ENCODE results near the gene TRIP6. TPM values are rescaled to one million over a fixed set of nuclear protein-coding genes. Genes with fewer than 3 reads are reported as not detected.
"Not testable (repeated sequence)": the region's sequence is repeated elsewhere in the genome, so short reads cannot be mapped to it uniquely, and the experiment has no call there.

TRIP6 gene
- total RNA-seq, 1 donor from 2014 or later, result 13.1 TPM

- no peaks in the 10 kb centered on the region for H3K36me3 Mint-ChIP-seq (ENCODE audit: unreplicated experiment)
- DNase-seq, result no peak
- no peak overlapping the region for H3K4me3 Mint-ChIP-seq (ENCODE audit: unreplicated experiment)
- H3K9me3 Mint-ChIP-seq (ENCODE audit: unreplicated experiment), result peaks cover 1% of the 10 kb centered on the region
- H3K27me3 Mint-ChIP-seq (ENCODE audit: unreplicated experiment), result peaks cover 3% of the 10 kb centered on the region
- H3K4me1 Mint-ChIP-seq (ENCODE audit: low read depth, unreplicated experiment), result no peaks in the 10 kb centered on the region
- H3K27ac Mint-ChIP-seq (ENCODE audit: unreplicated experiment), result no peak overlapping the region
- TF ChIP-seq CTCF (IDR thresholded peaks at IDR 0.05; ENCODE audit: partially characterized antibody, unreplicated experiment), result no peak
Observed at GRCh38 chr7:100914879-100915447, 47.8 kb downstream of the TRIP6 start.

GRCh38 chr7:100919335-100919734 lies 52.1 kb downstream of the TRIP6 start:
- not testable (repeated sequence) for H3K4me3 Mint-ChIP-seq (ENCODE audit: unreplicated experiment); H3K27me3 Mint-ChIP-seq (ENCODE audit: unreplicated experiment); H3K36me3 Mint-ChIP-seq (ENCODE audit: unreplicated experiment); H3K9me3 Mint-ChIP-seq (ENCODE audit: unreplicated experiment); DNase-seq; H3K4me1 Mint-ChIP-seq (ENCODE audit: low read depth, unreplicated experiment); H3K27ac Mint-ChIP-seq (ENCODE audit: unreplicated experiment)

- H3K27ac Mint-ChIP-seq (ENCODE audit: unreplicated experiment); DNase-seq; H3K36me3 Mint-ChIP-seq (ENCODE audit: unreplicated experiment); H3K4me3 Mint-ChIP-seq (ENCODE audit: unreplicated experiment); H3K27me3 Mint-ChIP-seq (ENCODE audit: unreplicated experiment); H3K4me1 Mint-ChIP-seq (ENCODE audit: low read depth, unreplicated experiment); H3K9me3 Mint-ChIP-seq (ENCODE audit: unreplicated experiment): not testable (repeated sequence)
Observed at GRCh38 chr7:100919779-100920437, 52.7 kb downstream of the TRIP6 start.

- no peak for DNase-seq
- Mint-ChIP-seq H3K36me3 (ENCODE audit: unreplicated experiment) (no peaks in the 10 kb centered on the region), H3K4me3 (ENCODE audit: unreplicated experiment) (no peak overlapping the region), H3K9me3 (ENCODE audit: unreplicated experiment) (no peaks in the 10 kb centered on the region), H3K27ac (ENCODE audit: unreplicated experiment) (no peak overlapping the region), H3K27me3 (ENCODE audit: unreplicated experiment) (peaks cover 5% of the 10 kb centered on the region), H3K4me1 (ENCODE audit: low read depth, unreplicated experiment) (no peaks in the 10 kb centered on the region)
- TF ChIP-seq CTCF (IDR thresholded peaks at IDR 0.05; ENCODE audit: partially characterized antibody, unreplicated experiment), result no peak
Observed at GRCh38 chr7:100921039-100921438, 53.9 kb downstream of the TRIP6 start.

Small RNA genes within 50 kb of the gene (microRNA-seq; reads per million reads assigned to microRNA genes)
- 1.5 reads per million, percentile 6 among the genes with 10 or more reads in this experiment for gene MIR6875 (ENCODE audit: unreplicated experiment)

Other genes starting within 250 kb of the TRIP6 start
- gene TFR2, start 225.8 kb upstream of the TRIP6 start, total RNA-seq (ENCODE audit: unreplicated experiment), result 5.1 TPM
- 95.2 TPM for gene ACTL6B, start 210.9 kb upstream of the TRIP6 start, total RNA-seq (ENCODE audit: unreplicated experiment)
- gene GNB2, start 193.6 kb upstream of the TRIP6 start, total RNA-seq (ENCODE audit: unreplicated experiment), result 275 TPM
- 79.6 TPM for gene GIGYF1, start 173.1 kb upstream of the TRIP6 start, total RNA-seq (ENCODE audit: unreplicated experiment)
- gene POP7, start 161.3 kb upstream of the TRIP6 start, total RNA-seq (ENCODE audit: unreplicated experiment), result 35.8 TPM
- not detected for gene EPO, start 146.9 kb upstream of the TRIP6 start, total RNA-seq (ENCODE audit: unreplicated experiment)
- gene ZAN, start 133.8 kb upstream of the TRIP6 start, total RNA-seq (ENCODE audit: unreplicated experiment), result not detected
- 21.5 TPM for gene EPHB4, start 39.9 kb upstream of the TRIP6 start, total RNA-seq (ENCODE audit: unreplicated experiment)
- 36.7 TPM for gene SLC12A9, start 14.7 kb upstream of the TRIP6 start, total RNA-seq (ENCODE audit: unreplicated experiment)
- gene SRRT, start 7.7 kb downstream of the TRIP6 start, total RNA-seq (ENCODE audit: unreplicated experiment), result 213 TPM
- 3.2 TPM for gene UFSP1, start 22.3 kb downstream of the TRIP6 start, total RNA-seq (ENCODE audit: unreplicated experiment)
- 30.0 TPM for gene ACHE, start 28.5 kb downstream of the TRIP6 start, total RNA-seq (ENCODE audit: unreplicated experiment)
- gene MUC3A, start 82.1 kb downstream of the TRIP6 start, total RNA-seq (ENCODE audit: unreplicated experiment), result 6.3 TPM
- gene MUC12, start 102.2 kb downstream of the TRIP6 start, total RNA-seq (ENCODE audit: unreplicated experiment), result 1.0 TPM
- not detected for gene MUC17, start 152.7 kb downstream of the TRIP6 start, total RNA-seq (ENCODE audit: unreplicated experiment)
- 0.61 TPM for gene TRIM56, start 218.1 kb downstream of the TRIP6 start, total RNA-seq (ENCODE audit: unreplicated experiment)

Data from glutamatergic neuron (in vitro differentiated cells).